LNCAP (cell line): ENCODE measurements around the gene SEMA5A.

Experiments
- CTCF ChIP-seq: fragments of 450-650 bp; IDR thresholded peaks from 2 replicates; pipeline ENCODE4 v1.5.1; 2017; ENCODE audit warnings: mild to moderate bottlenecking

The SEMA5A gene

GRCh38 chr5:9325549-9325948 lies 220.3 kb downstream of the SEMA5A start:
- no peak for TF ChIP-seq CTCF

DNA sequence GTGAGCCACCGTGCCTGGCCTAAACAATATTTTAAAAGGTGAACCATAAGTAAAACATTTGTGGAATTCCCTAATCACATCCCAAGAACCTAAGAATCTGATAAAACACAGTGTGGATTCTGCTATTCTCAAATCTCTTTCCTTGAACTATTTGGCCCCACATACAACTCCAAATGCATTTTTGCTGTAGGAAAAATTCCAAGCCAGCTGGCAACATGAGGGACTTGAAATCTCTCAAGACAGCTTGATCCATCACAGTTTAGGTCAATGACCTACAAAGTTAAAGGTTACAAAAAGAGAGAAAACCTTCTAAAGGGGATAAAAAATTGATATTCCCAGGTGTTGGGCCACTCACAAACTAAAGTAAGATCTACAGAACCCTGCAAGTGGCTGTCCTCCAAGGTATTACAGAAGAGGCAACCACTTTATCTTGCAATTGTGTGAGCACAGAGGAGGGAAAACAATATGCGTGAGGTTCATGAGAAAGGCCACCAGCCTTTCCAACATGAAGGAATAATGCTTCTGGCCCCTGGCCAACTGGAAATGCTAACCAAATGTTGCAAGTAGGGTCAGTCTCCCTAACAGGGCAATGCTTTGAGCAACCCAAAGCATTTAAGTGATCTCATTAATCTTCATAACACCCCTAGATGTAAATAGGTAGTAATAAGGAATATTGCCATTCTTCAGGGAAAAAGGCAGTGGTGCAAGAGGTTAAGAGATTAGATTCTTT lies 221.4 kb downstream of the SEMA5A start:
- TF ChIP-seq CTCF = no peak

DNA sequence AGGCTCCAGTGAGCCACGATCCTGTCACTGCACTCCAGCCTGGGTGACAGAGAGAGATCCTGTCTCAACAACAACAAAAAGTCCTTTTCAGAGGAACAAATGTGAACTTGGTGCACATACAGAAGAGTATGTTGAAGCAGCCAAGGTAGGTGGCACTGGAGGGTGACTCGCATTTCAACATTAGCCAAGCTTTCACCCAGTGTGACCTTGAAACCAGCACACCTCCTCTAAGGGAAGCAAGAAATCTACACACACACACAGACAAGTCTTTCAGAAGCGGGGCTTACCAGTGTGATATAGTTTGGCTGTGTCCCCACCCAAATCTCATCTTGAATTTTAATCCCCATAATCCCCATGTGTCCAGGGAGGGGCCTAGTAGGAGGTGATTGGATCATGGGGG lies 225.2 kb downstream of the SEMA5A start:
- no peak for TF ChIP-seq CTCF

GRCh38 chr5:9318031-9318430 lies 227.8 kb downstream of the SEMA5A start:
- no peak for TF ChIP-seq CTCF

DNA sequence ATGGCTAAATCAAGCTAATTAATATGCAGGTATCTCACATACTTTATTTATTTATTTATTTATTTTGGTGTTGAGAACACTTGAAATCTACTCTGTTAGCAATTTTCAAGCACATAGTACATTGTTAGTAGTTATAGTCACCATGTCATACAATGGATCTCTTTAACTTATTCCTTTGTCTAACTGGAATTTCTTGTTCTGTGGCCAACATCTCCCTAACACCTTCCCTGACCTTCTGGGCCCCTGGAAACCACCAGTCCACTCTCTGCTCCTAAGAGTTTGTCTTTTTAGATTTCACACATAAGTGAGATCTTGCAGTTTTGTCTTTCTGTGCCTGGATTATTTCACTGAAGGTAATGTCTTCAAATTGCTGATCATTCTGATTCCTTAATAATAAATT lies 229.1 kb downstream of the SEMA5A start:
- TF ChIP-seq CTCF = no peak

DNA sequence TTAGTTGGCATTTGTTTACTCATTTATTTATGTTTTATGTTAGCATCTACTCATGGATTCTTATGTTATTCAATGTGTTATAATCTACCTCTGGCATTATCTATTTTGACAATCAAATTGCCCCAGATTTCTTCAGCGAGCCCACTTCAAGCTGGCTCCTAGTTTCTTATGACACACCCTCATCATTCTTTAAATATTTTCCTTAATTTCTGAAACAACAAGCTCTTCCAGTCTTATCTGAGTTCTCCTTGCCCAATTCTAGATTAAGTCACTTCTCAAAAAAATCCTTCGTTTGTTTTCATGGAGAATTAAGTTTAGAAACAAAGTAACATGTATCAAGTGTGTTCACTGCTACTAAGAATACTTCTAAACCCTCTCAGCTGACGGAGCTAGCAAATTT lies 229.8 kb downstream of the SEMA5A start:
- TF ChIP-seq CTCF = no peak

DNA sequence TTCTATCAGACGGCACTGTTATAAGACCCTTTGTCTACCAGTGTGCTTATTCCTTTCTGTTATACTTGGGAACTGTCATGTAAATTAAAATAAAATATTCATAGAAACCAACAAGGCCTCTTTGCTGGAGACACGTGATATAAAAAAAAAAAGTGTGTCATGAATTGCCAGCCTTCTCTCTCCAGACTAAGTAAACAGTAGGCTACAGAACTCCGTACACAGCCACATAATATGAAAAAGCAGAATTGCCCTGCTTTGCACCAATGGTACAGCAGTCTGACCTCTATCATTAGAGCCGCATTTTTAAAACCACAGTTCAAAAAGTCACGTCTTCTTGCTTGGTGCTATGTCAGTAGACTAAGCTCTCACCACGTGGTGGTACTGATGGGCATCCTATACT lies 231.3 kb downstream of the SEMA5A start:
- no peak for TF ChIP-seq CTCF

- no peak for TF ChIP-seq CTCF
Observed at GRCh38 chr5:9313751-9314150, 232.1 kb downstream of the SEMA5A start.
